Endothelial cell of umbilical vein (primary cell): ENCODE measurements around the gene TADA2A. TPM values are rescaled to one million over a fixed set of nuclear protein-coding genes. Genes with fewer than 3 reads are reported as not detected.

Source experiments
- BruUV-seq: library from RNA; stranded (reverse); fragments of 400-500 nt; replicated peaks from 2 replicates; lab custom pipeline; 2021; lab: Mats Ljungman, UMichigan
- CTCF ChIA-PET: fragments of 300-600, 350-600 bp; sonication (Branson Sonifier 250); formaldehyde crosslinking; loops from one replicate; lab custom pipeline; 2021; ENCODE audit warnings: antibody characterized with exemption, inconsistent platforms; lab: Charles Lee
- POLR2A ChIA-PET: fragments of 300-600, 350-600 bp; sonication (Branson Sonifier 250); formaldehyde crosslinking; loops from one replicate; lab custom pipeline; 2021; ENCODE audit warnings: antibody characterized with exemption, inconsistent platforms; lab: Charles Lee
- DNase-seq: peaks from one replicate; pipeline ENCODE4 v3.0.0-alpha.2; 2011; ENCODE audit warnings: low read depth, low spot score
- FAIRE-seq: peaks from 2 replicates; lab custom pipeline; 2011; peaks lifted over from hg19 to GRCh38; lab: Jason Lieb, UNC
- H2AFZ ChIP-seq: 2 replicates; pipeline ENCODE4 v1.6.0; 2012; ENCODE audit warnings: low read depth, low read length, control low read depth, inconsistent platforms
- H3K27ac ChIP-seq: 2 replicates; pipeline ENCODE4 v1.5.1; 2011; ENCODE audit warnings: low read depth, mild to moderate bottlenecking, control low read depth, low read length, moderate library complexity; ENCODE audit not compliant: insufficient read depth
- H3K27me3 ChIP-seq, 2 experiments: 2 replicates each; pipeline versions ENCODE4 v1.6.0 to v1.6.1; 2011; ENCODE audit warnings: low read length in 2 of 2, mixed read lengths in 1 of 2; ENCODE audit not compliant: control insufficient read depth in 2 of 2, insufficient read depth in 2 of 2
- H3K36me3 ChIP-seq, 2 experiments: 2 replicates in 1 of 2; 3 replicates in 1 of 2; pipeline ENCODE4 v1.5.1; 2011; ENCODE audit warnings: low read length in 2 of 2, mild to moderate bottlenecking in 1 of 2, moderate library complexity in 1 of 2; ENCODE audit not compliant: control insufficient read depth in 2 of 2, insufficient read depth in 2 of 2; ENCODE audit errors: extremely low read depth in 1 of 2
- H3K4me1 ChIP-seq: 3 replicates; pipeline ENCODE4 v1.5.1; 2011; ENCODE audit warnings: mild to moderate bottlenecking, low read length; ENCODE audit not compliant: control insufficient read depth, insufficient read depth; ENCODE audit errors: extremely low read depth
- H3K4me2 ChIP-seq: 2 replicates; pipeline ENCODE4 v1.6.1; 2011; ENCODE audit warnings: low read length, control low read depth, mixed read lengths; ENCODE audit not compliant: insufficient read depth
- H3K4me3 ChIP-seq, 3 experiments: fragments of 200-600 bp in 1 of 3; sonication (generic), shearing (Covaris generic) in 1 of 3; replicated peaks in 1 of 3; 2 replicates each; pipeline ENCODE4 v1.5.1; 2011 to 2016; ENCODE audit warnings: control low read depth in 3 of 3, low read length in 3 of 3, mild to moderate bottlenecking in 2 of 3, inconsistent platforms in 1 of 3, low read depth in 1 of 3, moderate library complexity in 1 of 3; ENCODE audit not compliant: insufficient read depth in 1 of 3
- H3K79me2 ChIP-seq: 2 replicates; pipeline ENCODE4 v1.6.0; 2012; ENCODE audit warnings: low read length, inconsistent platforms; ENCODE audit not compliant: control insufficient read depth, insufficient read depth
- H3K9ac ChIP-seq: replicated peaks from 2 replicates; pipeline ENCODE3; 2011; ENCODE audit warnings: low read length, control low read depth; ENCODE audit not compliant: insufficient read depth; ENCODE audit errors: extremely low read depth
- H3K9me1 ChIP-seq: replicated peaks from 3 replicates; pipeline ENCODE4 v1.6.0; 2011; ENCODE audit warnings: mild to moderate bottlenecking, low read length; ENCODE audit not compliant: control insufficient read depth, insufficient read depth; ENCODE audit errors: extremely low read depth
- H3K9me3 ChIP-seq: replicated peaks from 2 replicates; pipeline ENCODE4 v1.5.1; 2012; ENCODE audit warnings: low read length, inconsistent platforms; ENCODE audit not compliant: control insufficient read depth, insufficient read depth
- H4K20me1 ChIP-seq: replicated peaks from 2 replicates; pipeline ENCODE3; 2011; ENCODE audit warnings: mild to moderate bottlenecking, low read length; ENCODE audit not compliant: control insufficient read depth, insufficient read depth; ENCODE audit errors: extremely low read depth
- CTCF ChIP-seq, 2 donors: IDR thresholded peaks; 1 replicate in 1 of 2; 2 replicates in 1 of 2; pipeline ENCODE4 v1.5.1; 2011; ENCODE audit warnings: low read length in 2 of 2, mild to moderate bottlenecking in 2 of 2, moderate library complexity in 2 of 2, control low read depth in 1 of 2, inconsistent platforms in 1 of 2, low read depth in 1 of 2; ENCODE audit not compliant: insufficient read depth in 1 of 2; ENCODE audit errors: extremely low read depth in 1 of 2
- EZH2 ChIP-seq: IDR thresholded peaks from 2 replicates; pipeline ENCODE4 v1.6.1; 2012; ENCODE audit warnings: borderline replicate concordance, low read depth, mild to moderate bottlenecking, moderate library complexity, low read length, inconsistent platforms; ENCODE audit not compliant: severe bottlenecking
- FOS ChIP-seq: IDR thresholded peaks from 2 replicates; pipeline ENCODE4 v1.6.1; 2011; ENCODE audit warnings: mild to moderate bottlenecking, low read length, moderate library complexity, borderline replicate concordance; ENCODE audit not compliant: insufficient read depth
- GATA2 ChIP-seq: IDR thresholded peaks from 2 replicates; pipeline ENCODE4 v1.7.0; 2011; ENCODE audit warnings: low read depth, mild to moderate bottlenecking, moderate library complexity, mixed read lengths, low read length; ENCODE audit not compliant: insufficient read length, insufficient read depth
- JUN ChIP-seq: IDR thresholded peaks from 2 replicates; pipeline ENCODE4 v1.6.1; 2011; ENCODE audit warnings: borderline replicate concordance, low read depth; ENCODE audit not compliant: insufficient read length, insufficient read depth
- MAX ChIP-seq: IDR thresholded peaks from 2 replicates; pipeline ENCODE4 v1.6.1; 2011; ENCODE audit not compliant: insufficient read depth, insufficient read length
- MYC ChIP-seq: IDR thresholded peaks from one replicate; pipeline ENCODE4 v1.6.1; 2011; ENCODE audit warnings: mild to moderate bottlenecking, low read depth, low read length
- POLR2A ChIP-seq: IDR thresholded peaks from 2 replicates; pipeline ENCODE4 v1.6.1; 2012; ENCODE audit warnings: low read depth, mild to moderate bottlenecking, control low read depth, low read length
- POLR2AphosphoS5 ChIP-seq: IDR thresholded peaks from 2 replicates; pipeline ENCODE4 v1.6.1; 2012; ENCODE audit warnings: low read depth, mild to moderate bottlenecking, control low read depth, low read length, moderate library complexity; ENCODE audit not compliant: insufficient read depth
- dilution Hi-C: fragments of 300-500 bp; cut with MboI; formaldehyde crosslinking; loops from one replicate; pipeline ENCODE4 v1.15.0; 2019; ENCODE audit warnings: low sequenced_read_pairs; ENCODE audit not compliant: extremely low pct_ligation_motif_present
- intact Hi-C: fragments of 100-400 bp; cut with micrococcal nuclease; formaldehyde crosslinking; loops from one replicate; pipeline ENCODE4 v1.10.0; 2022
- polyA plus RNA-seq, 4 experiments: library from polyadenylated mRNA; depleted of rRNA in 3 of 4; stranded (reverse) in 3 of 4; unstranded in 1 of 4; fragments of >200 nt; gene quantifications; 2 replicates each; pipeline versions ENCODE4 v1.2.1 to v1.2.3, GENCODE V29; 2011 to 2012; ENCODE audit warnings: missing spikeins in 1 of 4
- total RNA-seq: library from RNA; stranded (reverse); gene quantifications from 2 replicates; pipeline ENCODE4 v1.2.3, GENCODE V29; 2021

The TADA2A gene
- total and polyA plus RNA-seq, 2 donors (not counting 3 experiments of a cell fraction or from before 2014, with no cell fraction given), result 9.9 to 22.4 TPM

DNA sequence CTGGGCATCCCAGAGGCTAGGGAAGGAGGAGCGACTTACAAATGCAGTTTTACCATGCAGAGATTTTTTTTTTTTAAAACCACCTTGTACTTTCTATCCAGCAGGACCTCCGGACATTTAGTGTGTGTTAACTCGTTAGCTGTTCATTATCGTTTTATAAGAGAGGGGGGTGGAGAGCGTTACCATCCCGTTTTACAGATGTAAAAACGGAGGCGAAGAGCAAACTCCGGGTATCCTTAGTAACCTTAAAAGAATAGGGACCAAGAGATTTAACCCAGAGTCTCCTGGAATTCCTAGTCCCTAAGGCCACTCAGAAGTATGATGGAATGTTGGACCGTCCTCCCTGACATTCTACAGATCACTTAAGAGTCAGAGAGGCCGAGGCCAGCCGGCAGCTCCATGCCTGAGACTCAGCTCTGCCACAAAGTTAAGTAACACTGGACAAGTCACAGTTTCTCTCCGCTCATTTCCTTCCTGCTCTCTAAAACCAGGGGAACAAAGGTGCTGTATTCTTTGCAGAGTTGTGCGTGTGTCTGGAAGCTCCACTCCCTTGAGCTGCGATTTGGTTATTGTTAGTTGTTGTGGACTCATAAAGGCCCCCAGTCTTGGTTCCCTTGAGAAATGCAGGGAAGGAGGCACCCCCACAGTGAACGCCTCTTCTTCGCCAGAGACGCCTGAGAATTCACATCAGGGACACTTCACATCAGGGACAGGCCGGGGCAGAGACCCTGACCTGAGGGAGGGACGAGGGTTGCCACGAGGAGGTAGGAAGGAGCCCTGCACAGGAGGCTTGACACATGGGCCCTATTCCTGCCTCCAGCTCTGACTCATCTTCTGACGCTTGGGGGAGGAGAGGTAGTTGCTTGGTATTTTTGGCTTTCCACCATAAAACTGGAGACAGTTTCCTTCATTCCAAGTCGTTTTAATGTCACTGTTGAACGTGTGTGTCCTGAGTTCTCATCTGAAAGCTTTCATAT, 84.2 kb downstream of the TADA2A start:
- TSS peak; percentile 62 for BruUV-seq
- Histone ChIP-seq H3K36me3 (no peaks in the 10 kb centered on the region), H3K4me2 (peak overlapping the region; percentile 94), H3K9me1 (no peaks in the 10 kb centered on the region), H3K27me3 (no peaks in the 10 kb centered on the region), H3K4me1 (peaks cover 34% of the 10 kb centered on the region), H3K27ac (peak overlapping the region; percentile 67), H2AFZ (peak overlapping the region; percentile 5), H3K4me3 (peak overlapping the region; percentile 48 to 82 (median 65)), H4K20me1 (peaks cover 2% of the 10 kb centered on the region), H3K9ac (peak overlapping the region; percentile 57), H3K79me2 (peaks cover 50% of the 10 kb centered on the region), H3K9me3 (no peaks in the 10 kb centered on the region)
- ChIA-PET CTCF (interaction anchor here (0.6 to 1.8 kb wide), 4 partner anchors 14 to 94 kb away, joined by 3 to 5 read pairs (median 3); partner anchors contain the start of genes ACACA and TADA2A), POLR2A (no interaction called here)
- FAIRE-seq, result no peak
- DNase-seq, result peak; percentile 85
- no peak for TF ChIP-seq POLR2AphosphoS5
- TF ChIP-seq FOS, result peak; percentile 87
- no peak for TF ChIP-seq GATA2
- TF ChIP-seq MYC, result peak; percentile 77
- TF ChIP-seq EZH2, result no peak
- TF ChIP-seq POLR2A, result peak; percentile 44
- no peak for TF ChIP-seq CTCF (IDR thresholded peaks at IDR 0.05; ENCODE audit: extremely low read depth in 1 of 2, insufficient read depth in 1 of 2, low read depth in 1 of 2, low read length in 2 of 2)
- TF ChIP-seq JUN, result peak; percentile 80
- TF ChIP-seq MAX, result peak; percentile 50
- intact Hi-C loops (loop anchor here (2.0 kb wide), 1 partner anchor 52 kb away; no protein-coding TSS in a partner anchor), dilution Hi-C loops (no loop called here)
